T-helper 1 cell (primary cell): ENCODE results near the gene FAM25G.
"Not testable (repeated sequence)": the region's sequence is repeated elsewhere in the genome, so short reads cannot be mapped to it uniquely, and the experiment has no call there.

Experiments used
- DNase-seq, 5 donors: peaks; one replicate each; pipeline ENCODE4 v3.0.0-alpha.2; 2012 to 2020

Gene FAM25G

GRCh38 chr10:47462577-47463358 lies 28.7 kb downstream of the FAM25G start:
- DNase-seq = not testable (repeated sequence)

DNA sequence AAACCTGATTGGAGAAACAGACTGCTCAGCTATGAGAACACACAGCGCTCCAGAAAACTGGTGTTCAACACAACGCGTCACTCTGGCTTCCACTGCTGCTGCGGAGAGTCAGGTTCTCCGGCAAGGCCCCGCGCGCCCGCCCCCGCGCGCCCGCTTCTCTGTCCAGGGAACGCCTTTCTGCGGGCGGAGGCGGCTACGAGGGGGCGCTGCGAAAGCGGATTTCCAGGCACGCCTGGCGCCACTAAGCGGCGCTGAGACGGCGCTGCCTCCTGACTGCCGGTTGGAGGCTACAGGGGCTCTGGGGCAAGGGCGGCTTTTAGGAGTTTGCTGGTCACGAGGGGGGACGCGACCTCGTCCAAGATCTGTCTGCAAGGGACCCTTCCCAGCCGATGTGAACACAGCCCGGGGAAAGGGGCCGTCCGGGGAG lies 30.2 kb downstream of the FAM25G start:
- not testable (repeated sequence) for DNase-seq

GRCh38 chr10:47458466-47459154 lies 32.9 kb downstream of the FAM25G start:
- no peak for DNase-seq

- no peak for DNase-seq
Observed at GRCh38 chr10:47457826-47458225, 33.7 kb downstream of the FAM25G start.

DNA sequence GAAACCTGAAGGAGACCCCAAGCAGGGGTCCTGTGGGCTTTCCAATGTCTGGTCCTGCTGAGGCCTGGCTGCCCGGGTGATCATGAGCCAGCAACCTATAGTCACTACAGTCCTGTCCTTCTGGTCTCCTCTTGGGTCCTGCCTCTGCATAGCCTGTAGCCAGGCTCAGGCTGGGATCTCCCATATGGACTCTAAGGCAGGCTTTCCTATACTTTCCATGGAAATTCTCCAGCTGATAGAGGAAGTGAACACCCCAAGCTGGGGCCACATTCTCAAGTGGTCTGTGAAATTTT lies 34.0 kb downstream of the FAM25G start:
- DNase-seq = no peak

GRCh38 chr10:47456794-47457527 lies 34.5 kb downstream of the FAM25G start:
- DNase-seq = no peak

DNA sequence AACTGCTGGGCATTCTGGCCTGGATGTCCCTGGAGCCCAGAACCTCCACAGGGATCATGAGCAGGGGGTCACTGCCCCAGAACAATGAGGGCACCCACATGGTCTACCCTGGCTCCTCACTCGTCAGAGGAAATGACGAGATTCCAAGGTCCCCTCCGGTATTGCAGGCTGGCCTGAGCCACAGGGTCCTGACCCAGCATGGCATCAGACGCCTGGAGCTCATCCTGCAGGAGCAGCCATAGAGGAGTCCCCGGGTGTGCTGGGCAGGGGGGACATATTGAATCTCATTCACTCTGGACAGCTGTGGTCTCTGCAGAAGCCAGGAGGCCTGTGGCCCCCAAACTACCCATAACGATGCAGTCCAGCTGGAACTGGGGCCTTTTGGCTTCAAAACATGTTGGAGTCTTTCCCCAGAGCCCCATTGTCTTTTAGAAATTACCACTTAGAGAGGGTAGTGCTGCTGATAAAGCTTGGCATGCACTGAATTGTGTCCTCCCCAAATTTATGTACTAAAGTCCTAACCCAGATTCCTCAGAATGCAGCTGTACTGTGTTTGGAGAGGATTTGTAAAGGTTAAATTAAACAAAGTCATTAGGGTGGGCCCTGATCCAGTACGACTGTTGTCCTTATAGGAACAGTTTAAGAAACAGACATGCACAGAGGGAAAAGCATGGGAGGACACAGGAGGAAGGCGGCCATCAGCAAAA lies 35.3 kb downstream of the FAM25G start:
- DNase-seq = no peak

DNA sequence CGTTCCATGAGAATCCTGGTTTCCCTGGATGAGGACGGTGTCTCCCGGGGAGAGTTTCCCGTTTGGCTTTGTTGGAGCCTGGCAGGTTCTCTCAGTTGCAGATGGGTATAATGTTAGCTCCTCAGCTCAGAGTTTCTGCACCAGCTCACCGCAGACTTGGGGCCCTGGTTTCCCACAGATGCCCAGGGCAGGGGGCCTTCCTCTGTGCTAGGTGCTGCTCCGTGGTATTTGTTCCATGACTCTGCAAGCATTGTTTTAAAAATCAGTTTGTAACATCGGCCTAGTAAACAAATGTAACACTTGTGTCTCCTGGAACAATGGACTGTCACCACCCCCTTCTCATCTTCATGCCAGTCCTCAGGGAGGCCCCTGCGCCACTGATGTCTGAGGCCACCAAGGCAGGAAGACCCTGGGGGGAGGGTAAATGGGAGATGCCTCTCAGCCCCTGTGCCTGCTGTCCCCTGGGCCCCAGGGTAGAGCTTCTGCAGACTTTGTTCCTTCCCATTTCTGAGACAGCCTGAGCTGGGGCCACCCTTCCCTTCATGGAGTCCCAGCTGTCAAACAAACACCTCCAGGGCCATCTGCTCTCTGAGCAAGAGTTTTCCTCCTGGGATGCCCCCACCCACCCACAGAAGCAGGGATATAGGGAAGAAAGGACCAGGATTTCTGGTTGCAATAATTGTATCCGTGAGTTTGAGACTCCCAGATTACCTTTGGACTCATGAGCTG lies 36.0 kb downstream of the FAM25G start:
- DNase-seq = not testable (repeated sequence)

GRCh38 chr10:47454780-47455058 lies 36.8 kb downstream of the FAM25G start:
- no peak for DNase-seq

DNA sequence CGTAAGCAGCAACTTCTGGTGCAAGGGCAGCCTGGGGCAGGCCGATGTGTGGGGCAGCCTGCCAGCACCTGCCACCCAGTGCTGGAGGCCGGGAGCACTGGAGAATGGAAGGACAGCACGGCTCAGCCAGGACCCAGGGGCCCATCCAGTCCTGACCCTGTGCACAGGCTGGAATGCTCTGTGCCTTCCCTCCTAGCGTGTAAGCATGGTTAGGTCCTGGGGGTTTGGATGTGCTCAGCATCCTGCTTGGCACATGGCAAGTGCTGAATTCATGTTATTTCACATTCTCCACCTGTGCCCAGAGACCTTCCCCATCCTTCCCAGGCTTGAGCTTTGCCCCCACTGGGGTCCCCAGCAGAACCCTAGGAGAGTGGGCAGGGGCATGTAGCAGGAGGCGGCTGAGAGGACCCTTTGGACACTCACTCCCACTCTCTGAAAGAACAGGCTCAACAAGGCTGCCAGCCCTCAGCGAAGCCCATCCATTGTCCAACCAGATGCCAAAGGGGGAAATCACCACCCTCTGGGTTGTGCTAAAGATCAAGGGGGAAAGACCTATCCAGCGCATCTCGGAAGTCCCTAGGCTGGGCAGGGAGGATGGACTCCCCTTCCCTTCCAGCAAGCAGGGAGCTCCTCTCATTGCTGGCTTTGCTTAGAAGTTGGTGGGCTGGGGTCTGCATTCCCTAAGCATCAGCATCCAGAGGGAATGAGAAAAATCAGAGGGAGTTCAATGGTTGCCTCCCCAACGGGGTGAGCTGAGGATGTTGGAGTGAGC lies 37.3 kb downstream of the FAM25G start:
- no peak for DNase-seq

DNA sequence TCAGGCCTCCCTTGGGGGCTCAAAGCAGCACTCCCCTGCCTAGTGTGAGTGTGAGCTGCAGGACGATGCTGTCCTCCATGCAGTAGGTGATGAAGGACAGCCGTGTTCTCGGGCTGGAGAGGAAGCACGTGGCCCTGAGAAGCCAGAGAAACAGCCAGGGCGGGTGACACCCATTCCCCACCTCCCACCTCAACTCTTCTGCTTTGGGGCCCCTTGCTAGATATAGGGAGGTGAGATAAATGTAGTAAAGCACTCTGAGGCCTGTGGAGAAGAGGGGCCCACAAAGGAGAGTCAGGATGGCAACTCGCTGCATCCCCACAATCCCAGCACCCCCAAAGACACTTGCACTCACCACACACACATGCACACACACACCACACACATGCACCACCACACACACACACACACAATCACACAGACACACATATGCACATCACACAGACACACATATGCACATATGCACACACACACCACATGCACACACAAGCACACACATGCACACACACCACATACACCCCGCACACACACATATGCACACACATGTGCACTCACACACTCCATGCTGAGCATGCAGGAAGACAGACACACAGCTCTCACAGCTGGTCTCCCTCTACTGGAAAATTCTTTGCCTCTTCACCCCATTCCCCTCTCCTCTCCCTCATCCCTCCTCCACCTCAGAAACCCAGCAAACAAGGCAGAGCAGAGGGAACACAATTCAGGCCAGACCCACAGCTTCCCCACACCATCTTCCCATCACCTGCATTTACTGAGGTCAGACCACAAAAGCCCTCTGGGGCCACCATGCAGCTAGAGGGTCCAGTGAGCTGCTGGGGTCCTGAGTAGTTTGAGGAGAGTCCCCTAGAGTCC lies 38.1 kb downstream of the FAM25G start:
- no peak for DNase-seq

GRCh38 chr10:47452495-47453140 lies 38.9 kb downstream of the FAM25G start:
- no peak for DNase-seq

GRCh38 chr10:47451998-47452494 lies 39.5 kb downstream of the FAM25G start:
- no peak for DNase-seq

DNA sequence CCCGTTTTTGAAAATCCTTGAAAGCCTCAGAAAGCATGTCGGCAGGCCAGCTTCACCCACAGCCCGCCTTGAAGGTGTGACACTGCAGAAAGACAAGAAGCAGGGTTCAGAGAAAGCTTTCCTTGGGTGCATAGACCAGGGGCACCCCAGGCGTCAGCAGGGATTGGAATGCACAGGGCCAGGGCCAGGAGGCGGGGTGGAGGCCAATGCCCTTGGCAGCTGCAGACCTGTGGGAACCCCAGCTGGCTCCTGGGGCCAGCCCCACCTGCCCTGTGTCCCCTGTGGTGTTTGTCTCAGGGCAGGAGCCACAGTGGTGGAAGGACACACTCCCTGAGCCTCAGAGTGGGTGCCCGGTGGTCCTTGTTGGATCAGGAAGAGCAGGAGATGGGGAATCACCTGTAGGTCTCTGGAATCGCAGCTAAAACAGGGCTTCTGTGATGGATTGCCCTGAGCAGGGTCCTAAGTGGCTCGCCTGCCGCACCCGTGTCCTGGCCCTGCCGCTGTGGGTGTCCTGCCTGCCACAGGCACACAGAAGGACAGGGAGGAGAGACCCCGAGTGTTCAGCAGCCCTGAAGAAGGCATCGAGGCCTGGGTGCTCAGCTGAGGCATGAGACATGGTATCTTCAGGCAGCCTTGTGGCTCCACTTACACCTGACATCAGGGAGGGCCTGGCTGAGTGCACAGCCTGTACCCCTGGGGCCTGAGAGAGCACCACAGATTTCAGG lies 40.1 kb downstream of the FAM25G start:
- no peak for DNase-seq

DNA sequence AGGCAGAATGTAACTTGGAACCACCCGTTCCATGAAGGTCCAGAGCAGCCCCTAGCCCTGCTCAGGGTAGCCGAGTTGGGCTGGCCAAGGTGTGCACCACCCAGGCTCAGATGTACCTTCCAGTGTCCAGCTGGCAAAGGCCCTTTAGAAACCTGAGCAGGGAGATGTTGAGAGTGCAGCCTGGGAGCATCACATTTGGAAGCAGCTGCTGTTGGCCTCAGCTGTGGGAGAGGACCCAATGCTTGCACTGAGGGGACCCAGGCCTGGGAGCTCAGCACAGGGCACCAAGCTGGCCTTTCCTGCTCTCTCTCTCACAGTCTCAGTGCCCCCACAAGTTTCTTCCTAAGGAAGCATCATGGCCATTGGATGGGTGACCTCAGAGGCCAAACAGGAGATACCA lies 41.1 kb downstream of the FAM25G start:
- no peak for DNase-seq

GRCh38 chr10:47449979-47450378 lies 41.5 kb downstream of the FAM25G start:
- DNase-seq = no peak

- DNase-seq = no peak
Observed at GRCh38 chr10:47449102-47449978, 42.2 kb downstream of the FAM25G start.

GRCh38 chr10:47447705-47448104 lies 43.8 kb downstream of the FAM25G start:
- DNase-seq = no peak
